ENCODE data around the gene LRCOL1.
A peak's percentile ranks its signal among the peaks of the same experiment; 100 is the strongest.

Gene LRCOL1

GRCh38 chr12:132619071-132619385 is 8.6 kb upstream of the LRCOL1 start:
- no peak for DNase-seq (ENCODE audit: low spot score)

GRCh38 chr12:132618683-132619043 is 8.3 kb upstream of the LRCOL1 start, which contains the start of gene P2RX2:
P2RX2 (plus strand) TSS chr12:132618776; CDS start chr12:132618817, 41 bp downstream.
- no peak for DNase-seq (ENCODE audit: low spot score)

DNA sequence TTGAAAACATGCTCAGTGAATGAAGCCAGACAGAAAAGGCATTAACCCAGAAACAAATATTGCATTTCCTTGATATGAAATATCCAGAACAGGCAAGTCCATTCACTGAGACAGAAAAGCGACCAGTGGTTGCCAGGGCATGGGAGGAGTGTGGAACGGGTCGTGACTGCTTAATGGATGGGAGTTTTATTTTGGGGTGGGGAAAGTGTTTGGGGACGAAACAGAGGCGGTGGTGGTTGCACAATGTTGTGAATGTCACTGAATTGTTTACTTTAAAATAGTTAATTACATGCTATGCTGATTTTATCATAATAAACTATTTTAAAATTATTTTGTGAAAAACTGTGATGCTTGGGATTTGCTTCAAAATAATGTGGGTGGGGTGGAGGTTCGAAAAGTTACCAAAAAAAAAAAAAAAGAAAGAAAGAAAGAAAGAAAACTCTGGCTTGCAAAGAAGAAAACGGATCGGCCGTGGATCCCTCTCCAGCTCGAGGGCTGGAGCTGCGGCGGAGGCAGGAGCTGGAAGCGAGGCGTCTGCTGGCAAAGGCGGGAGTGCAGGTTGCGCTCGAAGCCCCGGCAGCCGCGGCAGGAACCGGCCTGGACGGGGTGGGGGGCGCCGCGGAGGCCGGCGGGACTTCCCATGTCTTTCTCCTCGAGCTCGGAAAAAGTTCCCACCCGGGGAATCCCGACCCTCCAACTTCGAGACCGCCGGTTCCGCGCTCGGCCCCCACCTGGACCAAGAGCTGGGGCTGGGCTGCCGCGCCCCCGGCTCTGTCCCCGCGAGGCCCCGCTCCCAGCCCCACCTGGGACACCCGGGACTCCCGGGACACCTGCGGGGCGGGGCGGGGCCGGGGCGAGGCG is 7.7 kb upstream of the LRCOL1 start:
- no peak for DNase-seq (ENCODE audit: low spot score)

DNA sequence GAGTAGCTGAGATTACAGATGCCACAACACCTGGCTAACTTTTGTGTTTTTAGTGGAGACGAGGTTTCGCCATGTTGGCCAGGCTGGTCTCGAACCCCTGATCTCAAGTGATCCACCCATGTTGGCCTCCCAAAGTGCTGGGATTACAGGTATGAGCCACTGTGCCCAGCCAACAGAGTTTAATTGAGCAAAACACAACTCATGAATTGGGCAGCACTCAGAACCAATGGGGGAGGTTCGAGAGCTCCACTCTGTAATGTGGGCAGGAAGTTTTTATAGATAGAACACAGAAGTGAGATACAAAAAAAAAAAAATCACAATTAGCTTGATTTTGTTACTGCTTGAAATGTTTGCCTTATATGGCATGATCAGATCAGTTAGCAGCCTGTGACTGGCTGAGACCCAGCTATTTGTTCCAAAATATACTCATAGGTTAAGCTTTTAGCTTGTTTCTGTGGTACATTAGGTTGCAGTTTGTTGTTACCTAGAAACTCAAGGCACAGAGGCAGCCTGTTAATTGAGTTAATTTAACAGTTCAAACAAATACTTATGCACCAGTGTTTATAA is 6.8 kb upstream of the LRCOL1 start:
- DNase-seq (ENCODE audit: low spot score): no peak

- peak; percentile 60 for DNase-seq (ENCODE audit: low spot score)
Measured at GRCh38 chr12:132615579-132616038, 5.2 kb upstream of the LRCOL1 start.

DNA sequence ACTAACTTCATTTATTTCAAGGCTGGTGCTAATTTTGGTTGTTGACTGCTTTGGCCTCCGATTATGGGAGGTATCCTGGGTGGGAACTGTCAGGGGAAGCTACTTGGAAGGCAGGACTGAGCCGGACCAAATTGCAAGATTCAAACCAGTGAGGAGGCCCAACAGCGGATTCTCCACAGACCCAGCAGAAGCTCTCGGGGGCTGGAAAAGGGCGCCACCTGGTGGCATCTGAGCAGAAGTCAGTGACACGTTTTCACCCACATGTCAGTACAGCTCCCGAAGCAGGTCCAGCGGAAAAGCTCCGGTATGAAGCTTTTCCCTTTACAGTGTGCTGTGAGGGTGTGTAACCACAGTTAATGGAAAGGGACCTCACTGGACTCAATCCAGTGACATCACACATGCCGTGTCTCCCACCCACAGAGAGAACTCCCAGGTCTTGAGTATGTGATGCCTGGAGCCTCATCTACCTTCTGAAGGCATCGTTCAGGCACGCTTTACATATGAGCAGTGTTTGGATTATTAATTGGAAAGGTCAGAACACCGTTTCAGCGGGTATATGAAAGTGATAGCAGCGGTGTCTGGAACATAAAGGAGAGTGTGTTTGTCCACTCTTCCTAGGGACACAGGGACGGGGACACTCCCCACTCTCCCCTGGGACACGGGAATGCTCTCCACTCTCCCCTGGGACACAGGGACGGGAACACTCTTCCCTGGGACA is 4.6 kb upstream of the LRCOL1 start:
- DNase-seq (ENCODE audit: low spot score): peak; percentile 88

DNA sequence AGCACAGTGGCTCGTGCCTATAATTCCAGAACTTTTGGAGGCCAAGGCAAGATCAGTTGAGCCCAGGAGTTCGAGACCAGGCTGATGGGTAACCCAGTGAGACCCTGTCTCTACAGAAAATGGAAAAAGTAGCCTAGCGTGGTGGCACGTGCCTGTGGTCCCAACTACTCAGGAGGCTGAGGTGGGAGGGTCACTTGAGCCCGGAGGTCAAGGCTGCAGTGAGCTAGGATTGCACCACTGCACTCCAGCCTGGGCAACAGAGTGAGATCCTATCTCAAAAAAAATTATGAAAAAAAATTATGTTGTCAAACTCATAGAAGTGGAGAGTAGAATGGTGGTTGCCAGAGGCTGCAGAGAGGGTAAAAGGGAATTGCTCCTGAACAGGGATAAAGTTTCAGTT is 3.6 kb upstream of the LRCOL1 start:
- DNase-seq (ENCODE audit: low spot score): no peak

GRCh38 chr12:132611620-132612019 is 1.2 kb upstream of the LRCOL1 start:
- no peak for DNase-seq (ENCODE audit: low spot score)

DNA sequence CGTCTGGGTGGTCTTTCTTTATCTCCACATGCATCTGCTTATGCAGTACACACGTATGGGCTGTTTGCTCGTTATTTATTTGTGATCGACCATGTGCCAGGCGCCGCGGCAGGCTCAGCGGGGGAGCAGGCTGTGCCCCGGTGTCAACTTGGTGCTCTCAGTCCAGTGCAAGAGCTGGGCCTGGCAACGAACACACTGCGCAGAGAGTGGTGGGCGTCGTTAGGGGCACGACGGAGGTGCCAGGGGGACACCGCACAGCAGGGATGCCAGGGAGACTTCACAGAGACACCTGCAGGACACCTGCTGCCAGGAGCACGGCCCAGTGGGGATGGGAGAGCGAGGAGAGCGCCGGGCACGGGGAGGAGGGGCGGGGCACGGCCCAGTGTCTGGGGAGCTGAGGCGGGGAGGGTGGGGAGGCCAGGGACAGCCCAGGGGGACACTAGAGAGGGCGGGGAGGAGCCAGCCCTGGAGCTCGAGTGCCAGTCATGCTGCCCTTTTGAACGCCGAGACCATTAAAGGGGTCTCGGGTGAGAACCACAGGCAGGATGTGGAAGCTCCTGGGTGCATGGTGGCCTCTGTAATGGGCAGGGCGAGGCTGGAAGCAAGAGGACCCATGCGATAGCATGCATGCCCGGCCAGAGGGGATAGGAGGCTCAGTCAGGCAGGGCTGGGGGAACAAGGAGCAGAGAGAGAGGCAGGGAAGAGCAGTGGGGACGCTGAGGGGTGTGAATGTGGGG is 652 bp upstream of the LRCOL1 start:
- no peak for DNase-seq (ENCODE audit: low spot score)

DNA sequence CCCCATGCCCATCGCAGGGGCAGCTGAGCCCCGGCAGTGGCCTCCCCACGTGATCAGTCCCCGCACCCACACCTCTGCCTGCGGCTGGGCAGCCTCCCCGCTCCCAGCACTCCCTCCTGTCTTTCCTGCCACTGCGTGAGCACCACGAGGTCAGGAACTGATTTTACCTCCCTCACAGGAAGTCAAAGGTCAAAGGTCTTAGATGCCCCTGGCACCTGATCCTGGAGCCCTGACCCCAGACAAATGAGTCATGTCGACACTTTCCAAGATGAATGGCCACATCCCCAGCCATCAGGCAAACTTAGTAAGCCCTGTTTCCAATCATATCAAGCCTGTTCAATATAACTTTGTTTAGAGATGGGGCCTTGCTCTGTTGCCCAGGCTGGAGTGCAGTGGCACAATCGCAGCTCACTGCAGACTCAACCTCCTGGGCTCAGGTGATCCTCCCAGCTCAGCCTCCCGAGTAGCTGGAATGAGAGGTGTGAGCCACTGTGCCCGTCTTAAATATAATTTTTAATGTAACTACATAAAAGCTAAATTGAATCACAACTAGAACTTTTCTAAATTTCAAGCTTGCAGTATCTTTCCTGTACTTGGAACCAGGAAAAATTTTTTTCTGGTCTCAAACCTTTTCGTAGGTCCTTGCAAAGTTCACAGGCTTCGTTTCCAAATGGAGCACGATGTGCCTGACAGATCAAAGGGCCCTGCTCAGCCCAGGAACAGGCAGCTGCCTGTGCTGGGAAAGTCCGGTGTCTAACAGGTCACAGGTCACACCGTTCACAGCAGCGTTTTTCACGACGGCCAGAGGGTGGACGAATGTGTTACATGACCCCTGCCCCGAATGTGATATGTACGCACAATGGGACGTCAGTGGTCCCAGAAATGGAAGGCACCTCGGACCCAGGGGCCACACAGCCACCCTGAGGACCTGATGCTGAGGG is 1.9 kb downstream of the LRCOL1 start:
- DNase-seq (ENCODE audit: low spot score): no peak

DNA sequence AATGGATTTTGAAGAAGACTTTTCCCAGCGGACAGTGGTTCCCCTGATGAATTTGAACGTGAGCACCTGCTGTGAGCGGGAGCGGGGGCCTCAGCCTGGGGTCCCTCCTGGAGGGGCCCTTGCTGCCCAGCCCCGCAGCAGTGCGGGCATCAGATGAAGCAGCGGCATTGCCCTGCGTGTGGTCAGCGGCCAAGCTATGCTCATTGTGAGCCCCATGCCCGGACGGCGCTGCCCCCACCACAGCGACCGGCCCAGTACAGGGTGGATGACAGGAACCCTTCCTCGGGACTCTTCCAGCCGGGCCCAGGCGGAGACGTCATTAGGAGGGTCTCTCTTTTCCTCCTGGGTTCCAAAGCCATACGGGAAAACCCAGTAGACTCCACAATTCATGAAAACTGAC is 3.5 kb downstream of the LRCOL1 start:
- DNase-seq (ENCODE audit: low spot score): no peak

GRCh38 chr12:132606466-132606865 is 3.9 kb downstream of the LRCOL1 start:
- no peak for DNase-seq (ENCODE audit: low spot score)

GRCh38 chr12:132605892-132606291 is 4.5 kb downstream of the LRCOL1 start:
- DNase-seq (ENCODE audit: low spot score): no peak

DNA sequence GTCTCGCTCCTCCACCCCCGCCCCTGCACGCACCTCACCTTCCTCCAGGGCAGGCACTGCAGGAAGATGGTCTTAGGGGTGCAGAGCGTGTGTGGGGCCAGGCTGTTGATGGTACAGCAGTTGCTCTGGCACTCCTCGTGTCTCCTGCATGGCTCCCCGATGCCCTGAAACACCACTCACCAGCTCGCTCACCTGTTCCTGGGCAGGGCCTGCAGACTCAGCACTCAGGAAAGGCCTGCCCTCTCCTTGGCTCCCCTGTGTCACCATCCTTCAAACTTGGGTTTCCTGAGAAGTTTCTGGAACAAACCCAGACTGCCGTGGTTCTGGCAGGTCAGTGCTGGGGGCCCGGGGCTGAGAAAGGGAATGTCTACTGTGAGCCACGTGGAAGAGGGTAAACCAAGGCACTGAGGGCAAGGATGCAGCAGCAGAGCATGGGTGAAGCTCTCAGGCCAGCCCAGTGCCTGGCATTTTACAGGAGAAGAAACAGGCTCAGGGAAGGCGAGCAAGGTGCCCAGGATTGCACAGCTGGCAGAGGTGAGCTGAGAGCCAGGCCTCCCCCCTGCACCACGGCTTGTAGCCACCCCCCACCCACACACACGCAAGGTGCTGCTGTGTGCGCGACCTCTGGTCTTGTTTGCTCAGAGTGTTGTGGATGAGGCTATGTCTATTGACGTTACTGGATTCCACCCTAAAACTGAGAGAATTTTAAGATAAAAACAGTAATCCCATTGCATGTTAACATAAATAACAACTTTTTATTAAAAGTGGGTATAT is 5.5 kb downstream of the LRCOL1 start:
- no peak for DNase-seq (ENCODE audit: low spot score)

DNA sequence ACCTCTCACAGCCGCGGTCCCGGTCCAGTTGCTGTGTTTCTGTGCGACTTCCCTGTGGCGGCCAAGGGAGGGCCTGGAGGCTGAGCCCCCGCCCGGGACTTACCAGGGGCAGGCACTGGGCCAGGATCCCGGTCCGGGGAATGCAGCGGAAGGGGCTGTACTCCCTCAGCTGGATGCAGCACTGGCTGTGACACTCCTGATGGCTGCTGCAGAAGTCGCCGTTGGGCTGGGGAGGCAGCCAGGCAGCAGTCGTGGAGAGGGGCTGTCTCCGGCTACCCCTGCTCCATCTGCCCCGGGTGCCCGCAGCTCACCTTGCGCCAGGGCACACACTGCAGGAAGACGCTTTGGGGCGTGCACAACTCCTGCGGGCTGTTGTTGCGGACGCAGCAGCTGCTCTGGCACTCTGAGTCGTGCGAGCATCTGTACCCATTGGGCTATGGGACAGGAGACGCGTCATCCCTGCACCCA is 6.2 kb downstream of the LRCOL1 start:
- DNase-seq (ENCODE audit: low spot score): no peak

DNA sequence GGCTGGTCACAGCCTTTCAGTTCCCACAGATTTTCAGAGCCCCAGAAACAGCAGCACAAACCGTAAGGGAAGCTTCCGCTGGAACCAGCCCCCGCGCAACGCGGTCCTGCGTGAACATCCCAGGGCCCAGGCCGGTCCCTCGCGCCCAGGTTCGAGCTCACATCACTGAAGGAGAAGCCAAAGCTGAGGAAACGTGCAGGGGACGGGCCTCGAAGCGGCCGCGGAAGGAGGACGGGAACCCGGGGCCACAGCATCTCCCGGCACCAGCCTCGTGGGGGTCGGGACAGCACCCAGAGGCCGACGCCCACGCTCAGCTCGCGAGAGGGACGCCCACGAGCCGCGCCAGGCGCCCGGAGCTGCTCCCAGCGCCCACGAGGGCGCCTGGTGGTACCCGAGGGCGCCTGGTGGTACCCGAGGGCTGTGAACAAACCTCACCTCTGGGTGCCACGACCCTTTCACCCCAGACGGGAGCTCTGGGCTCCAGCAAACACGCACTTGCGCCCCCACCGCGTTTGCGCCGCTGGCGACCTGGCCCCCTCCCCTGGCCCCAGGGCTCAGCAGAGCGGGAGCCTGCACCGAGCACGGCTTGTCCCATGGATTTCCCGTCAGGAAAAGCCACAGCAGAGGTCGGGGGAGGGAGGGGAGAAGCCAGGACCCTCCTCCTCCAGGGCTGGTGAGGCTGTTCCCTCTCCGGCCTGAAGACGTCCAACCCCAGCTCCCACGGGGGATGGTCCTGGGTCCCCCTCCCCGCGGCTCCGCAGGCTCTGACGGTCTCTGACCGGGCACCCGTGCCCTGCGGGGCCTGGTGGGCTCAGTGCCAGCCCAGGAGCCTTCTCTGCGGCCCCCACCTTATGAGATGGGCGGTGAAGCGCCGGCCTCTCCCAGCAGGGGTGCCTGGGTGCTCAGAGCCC is 6.9 kb downstream of the LRCOL1 start:
- no peak for DNase-seq (ENCODE audit: low spot score)

GRCh38 chr12:132602572-132603239 is 7.7 kb downstream of the LRCOL1 start:
- DNase-seq (ENCODE audit: low spot score): no peak

DNA sequence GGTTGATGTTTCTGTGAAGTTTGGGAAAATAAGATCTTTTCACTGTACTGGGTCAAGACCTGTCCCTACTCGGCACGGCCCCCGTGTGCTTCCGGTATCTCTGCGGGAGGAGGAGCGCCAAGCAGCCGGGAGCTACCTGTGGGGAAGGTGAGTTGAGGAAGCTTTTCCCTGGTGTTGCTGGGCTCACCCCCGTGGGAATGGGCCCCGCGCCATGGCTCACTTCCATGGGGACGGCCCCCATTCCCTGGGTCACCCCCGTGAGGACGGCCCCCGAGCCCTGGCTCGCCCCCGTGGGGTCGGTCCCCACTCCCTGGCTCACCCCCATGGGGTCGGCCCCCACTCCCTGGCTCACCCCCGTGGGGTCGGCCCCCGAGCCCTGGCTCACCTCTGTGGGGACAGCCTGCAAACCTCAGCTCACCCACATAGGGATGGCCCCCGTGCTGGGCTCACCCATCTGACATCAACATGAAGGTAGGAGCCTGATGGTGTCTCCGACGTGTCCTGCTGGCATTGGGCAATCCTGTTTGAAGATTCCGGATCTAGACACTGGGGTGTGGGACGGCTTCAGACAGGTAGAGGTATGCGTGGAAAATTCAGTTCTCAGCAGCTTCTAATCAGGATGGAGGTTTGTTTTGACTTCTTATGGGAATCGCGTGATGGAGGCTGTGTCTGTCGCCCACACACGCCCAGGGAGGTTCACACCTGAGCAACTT is 9.1 kb downstream of the LRCOL1 start:
- no peak for DNase-seq (ENCODE audit: low spot score)

Measured in left forelimb (tissue), 1 donor.